ENCODE data around the gene GRK6.

DNA sequence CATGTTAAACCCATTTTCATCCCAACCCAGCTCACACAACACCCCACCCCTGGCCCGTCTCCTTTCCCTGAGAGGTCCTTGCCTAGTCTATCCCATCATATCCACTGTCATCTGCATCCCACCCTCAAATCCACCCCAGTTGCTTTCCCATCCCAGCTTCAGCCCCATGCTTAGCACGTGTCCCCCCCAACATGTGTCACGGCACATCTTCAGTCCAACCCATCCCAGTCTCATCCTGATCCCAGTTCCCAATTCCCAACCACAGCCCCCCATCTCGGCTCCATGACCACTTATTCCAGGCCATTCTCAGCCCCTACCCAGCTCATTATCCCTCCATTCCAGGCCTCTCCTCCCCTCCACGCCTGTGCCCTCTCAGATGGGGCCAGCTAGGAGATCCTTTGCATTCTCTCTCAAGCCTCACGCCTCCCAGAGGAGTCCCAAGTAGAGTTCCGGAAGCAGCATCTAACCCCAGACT lies 47.6 kb downstream of the GRK6 start:
- TF ChIP-seq POLR2AphosphoS5 (IDR thresholded peaks at IDR 0.05): no peak
- TF ChIP-seq, protein P1, sequence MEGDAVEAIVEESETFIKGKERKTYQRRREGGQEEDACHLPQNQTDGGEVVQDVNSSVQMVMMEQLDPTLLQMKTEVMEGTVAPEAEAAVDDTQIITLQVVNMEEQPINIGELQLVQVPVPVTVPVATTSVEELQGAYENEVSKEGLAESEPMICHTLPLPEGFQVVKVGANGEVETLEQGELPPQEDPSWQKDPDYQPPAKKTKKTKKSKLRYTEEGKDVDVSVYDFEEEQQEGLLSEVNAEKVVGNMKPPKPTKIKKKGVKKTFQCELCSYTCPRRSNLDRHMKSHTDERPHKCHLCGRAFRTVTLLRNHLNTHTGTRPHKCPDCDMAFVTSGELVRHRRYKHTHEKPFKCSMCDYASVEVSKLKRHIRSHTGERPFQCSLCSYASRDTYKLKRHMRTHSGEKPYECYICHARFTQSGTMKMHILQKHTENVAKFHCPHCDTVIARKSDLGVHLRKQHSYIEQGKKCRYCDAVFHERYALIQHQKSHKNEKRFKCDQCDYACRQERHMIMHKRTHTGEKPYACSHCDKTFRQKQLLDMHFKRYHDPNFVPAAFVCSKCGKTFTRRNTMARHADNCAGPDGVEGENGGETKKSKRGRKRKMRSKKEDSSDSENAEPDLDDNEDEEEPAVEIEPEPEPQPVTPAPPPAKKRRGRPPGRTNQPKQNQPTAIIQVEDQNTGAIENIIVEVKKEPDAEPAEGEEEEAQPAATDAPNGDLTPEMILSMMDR (IDR thresholded peaks at IDR 0.05): no peak
- no peak for TF ChIP-seq EP300 (IDR thresholded peaks at IDR 0.05)
